K562 (cell line): ENCODE data around the gene UNC45A. TPM values are rescaled to one million over a fixed set of nuclear protein-coding genes. Genes with fewer than 3 reads are reported as not detected.

ENCODE experiments used
- DPF2 ChIP-seq: fragments of 450-650 bp; IDR thresholded peaks from 2 replicates; pipeline ENCODE4 v1.6.1; 2016
- ETS2 ChIP-seq: IDR thresholded peaks from 2 replicates; pipeline ENCODE4 v1.6.1; 2016; ENCODE audit warnings: borderline replicate concordance, missing genetic modification characterization, mild to moderate bottlenecking, moderate library complexity, missing compliant biosample characterization; ENCODE audit not compliant: poor library complexity, severe bottlenecking
- MAZ ChIP-seq, 2 experiments: fragments of 450-650 bp in 1 of 2; sonication (generic) in 1 of 2; formaldehyde crosslinking; IDR thresholded peaks in 1 of 2; conservative IDR thresholded peaks in 1 of 2; 2 replicates each; pipeline versions ENCODE4 v1.4.0 to v1.5.0; 2020; ENCODE audit warnings: mild to moderate bottlenecking in 1 of 2, missing genetic modification reagents in 1 of 2
- MEF2D ChIP-seq: conservative IDR thresholded peaks from 2 replicates; pipeline ENCODE4 v1.6.1; 2016; ENCODE audit warnings: low read depth, missing genetic modification characterization, missing compliant biosample characterization
- MTF1 ChIP-seq: fragments of 250-450 bp; sonication (Bioruptor Pico); IDR thresholded peaks from 2 replicates; pipeline ENCODE4 v1.9.0; 2021; ENCODE audit warnings: moderate library complexity, mild to moderate bottlenecking, inconsistent platforms, borderline replicate concordance
- PHF8 ChIP-seq: fragments of 200-600 bp; sonication (generic); IDR thresholded peaks from 2 replicates; pipeline ENCODE4 v1.6.1; 2012; ENCODE audit warnings: mixed run types, mild to moderate bottlenecking, inconsistent platforms, low read length, moderate library complexity, borderline replicate concordance
- POLR2A ChIP-seq: fragments of 450-650 bp; conservative IDR thresholded peaks from 2 replicates; pipeline ENCODE4 v1.6.1; 2016
- POLR2H ChIP-seq: IDR thresholded peaks from 2 replicates; pipeline ENCODE4 v1.6.1; 2016; ENCODE audit warnings: missing genetic modification characterization, low read depth, mild to moderate bottlenecking, control low read depth, missing compliant biosample characterization, moderate library complexity
- RBM14 ChIP-seq: fragments of 200-400 bp; formaldehyde crosslinking; IDR thresholded peaks from 2 replicates; pipeline ENCODE4 v1.6.1; 2018; ENCODE audit warnings: low read depth, mild to moderate bottlenecking, low read length, moderate library complexity, borderline replicate concordance; ENCODE audit not compliant: insufficient read depth
- TCF7 ChIP-seq: sonication (generic); IDR thresholded peaks from 2 replicates; pipeline ENCODE4 v1.6.1; 2016; ENCODE audit warnings: antibody characterized with exemption, borderline replicate concordance
- TRIM28 ChIP-seq: fragments of 450-650 bp; IDR thresholded peaks from 2 replicates; pipeline ENCODE4 v1.6.1; 2017
- ZBTB40 ChIP-seq, 2 experiments: fragments of 450-650 bp in 1 of 2; sonication (generic) in 1 of 2; formaldehyde crosslinking in 1 of 2; IDR thresholded peaks; 2 replicates each; pipeline versions ENCODE4 v1.7.1 to v1.9.0; 2016 to 2022; ENCODE audit warnings: inconsistent platforms in 1 of 2, mild to moderate bottlenecking in 1 of 2, missing genetic modification reagents in 1 of 2
- ZNF197 ChIP-seq: fragments of 200-800 bp; sonication (Bioruptor generic); IDR thresholded peaks from 2 replicates; pipeline ENCODE4 v1.6.1; 2016; ENCODE audit warnings: low read depth, missing genetic modification characterization, missing compliant biosample characterization
- ZNF395 ChIP-seq: fragments of 200-800 bp; sonication (Bioruptor generic); IDR thresholded peaks from 2 replicates; pipeline ENCODE4 v1.6.1; 2017; ENCODE audit warnings: missing genetic modification characterization, missing compliant biosample characterization
- polyA plus RNA-seq, 8 experiments: library from polyadenylated mRNA; depleted of rRNA in 4 of 8; stranded (reverse) in 5 of 8; unstranded in 3 of 8; fragments of >200 nt; fragmentation: Nextera tagmentation in 2 of 8; fragmentation: Illumina TruSeq in 1 of 8; extraction: Ambion mirVana in 2 of 8; extraction: Trizol in 1 of 8; gene quantifications; 2 replicates each; pipeline versions ENCODE4 v1.2.1 to v1.2.3, GENCODE V29; 2011 to 2014; ENCODE audit warnings: inconsistent platforms in 1 of 8, missing spikeins in 1 of 8
- total RNA-seq, 7 experiments: library from RNA; depleted of rRNA in 6 of 7; stranded (reverse); fragments of >200 nt in 6 of 7; fragmentation: Illumina TruSeq in 2 of 7; extraction: Trizol in 2 of 7; gene quantifications; 2 replicates each; pipeline versions ENCODE4 v1.2.1 to v1.2.3, GENCODE V29; 2011 to 2021; ENCODE audit warnings: low replicate concordance in 1 of 7

The UNC45A gene
- total and polyA plus RNA-seq, 9 of the 15 experiments (the other 6 are each of a cell fraction or from before 2014, with no cell fraction given), result 22.4 to 79.3 (median 43.7) TPM

- peak; percentile 85; the same call in 1 of the 2 replicates for TF ChIP-seq ZNF395
- 0 out of 2 replicates have a peak, but pooled peaks have one; percentile 27 for TF ChIP-seq MTF1 (CRISPR knock-in tag)
- peak; percentile 73 for TF ChIP-seq POLR2A
- TF ChIP-seq DPF2, result peak; percentile 75
- TF ChIP-seq TCF7, result no peak
- TF ChIP-seq ZBTB40 (IDR thresholded peaks at IDR 0.05), result 0 out of 2 replicates have a peak, but pooled peaks have one; percentile 33
- no peak for TF ChIP-seq ZBTB40 (CRISPR knock-in tag; IDR thresholded peaks at IDR 0.05)
- TF ChIP-seq POLR2H (tag), result peak; percentile 71
- TF ChIP-seq MEF2D, result no peak
- TF ChIP-seq ZNF197 (CRISPR knock-in tag), result peak; percentile 59; the same call in 1 of the 2 replicates
- TF ChIP-seq ETS2 (tag), result no peak
- TF ChIP-seq MAZ (CRISPR knock-in tag; conservative IDR thresholded peaks at IDR 0.05 in 1 of 2, IDR thresholded peaks at IDR 0.05 in 1 of 2), result peak; percentile 13 to 58; a peak in 2 of 4 replicates
- TF ChIP-seq PHF8, result peak; percentile 63; the same call in 1 of the 2 replicates
- TF ChIP-seq TRIM28, result 0 out of 2 replicates have a peak, but pooled peaks have one; percentile 34
- TF ChIP-seq RBM14, result no peak
These were observed 32.8 kb upstream of the UNC45A start (continued) for GRCh38 chr15:90902040-90902839.
